ENCODE measurements around the gene BLM.

BLM gene

GRCh38 chr15:90701880-90702630 is 15.1 kb upstream of the BLM start:
- Histone ChIP-seq H3K4me2 (ENCODE audit: low read length) (no peak overlapping the region), H3K79me2 (no peaks in the 10 kb centered on the region), H3K4me1 (no peaks in the 10 kb centered on the region), H3K27me3 (ENCODE audit: control insufficient read depth, insufficient read depth, low read length) (no peaks in the 10 kb centered on the region), H3K9me3 (ENCODE audit: control insufficient read depth, low read length) (no peaks in the 10 kb centered on the region), H2AFZ (no peak overlapping the region), H3K36me3 (ENCODE audit: control insufficient read depth, insufficient read depth, low read length) (no peaks in the 10 kb centered on the region), H3K4me3 (ENCODE audit: low read depth, low read length) (no peak overlapping the region), H3K9ac (no peak overlapping the region), H3K27ac (no peak overlapping the region)
- no peak for TF ChIP-seq CTCF (IDR thresholded peaks at IDR 0.05)

- Histone ChIP-seq H3K9me3 (ENCODE audit: control insufficient read depth, low read length) (no peaks in the 10 kb centered on the region), H3K4me3 (ENCODE audit: low read depth, low read length) (no peak overlapping the region), H3K4me2 (ENCODE audit: low read length) (no peak overlapping the region), H3K27ac (no peak overlapping the region), H3K27me3 (ENCODE audit: control insufficient read depth, insufficient read depth, low read length) (no peaks in the 10 kb centered on the region), H3K79me2 (no peaks in the 10 kb centered on the region), H2AFZ (no peak overlapping the region), H3K9ac (no peak overlapping the region), H3K4me1 (no peaks in the 10 kb centered on the region), H3K36me3 (ENCODE audit: control insufficient read depth, insufficient read depth, low read length) (no peaks in the 10 kb centered on the region)
- TF ChIP-seq CTCF (IDR thresholded peaks at IDR 0.05) = no peak
Measured at GRCh38 chr15:90703455-90703854, 13.7 kb upstream of the BLM start.

GRCh38 chr15:90705212-90705611 is 11.9 kb upstream of the BLM start:
- no peaks in the 10 kb centered on the region for H3K27me3 ChIP-seq (ENCODE audit: control insufficient read depth, insufficient read depth, low read length)
- no peak overlapping the region for H3K4me2 ChIP-seq (ENCODE audit: low read length)
- no peak overlapping the region for H3K4me3 ChIP-seq (ENCODE audit: low read depth, low read length)
- no peaks in the 10 kb centered on the region for H3K4me1 ChIP-seq
- H3K27ac ChIP-seq = no peak overlapping the region
- H3K9me3 ChIP-seq (ENCODE audit: control insufficient read depth, low read length) = no peaks in the 10 kb centered on the region
- H3K36me3 ChIP-seq (ENCODE audit: control insufficient read depth, insufficient read depth, low read length) = no peaks in the 10 kb centered on the region
- no peak for TF ChIP-seq CTCF (IDR thresholded peaks at IDR 0.05)
- H3K9ac ChIP-seq = no peak overlapping the region
- H3K79me2 ChIP-seq = no peaks in the 10 kb centered on the region
- H2AFZ ChIP-seq = no peak overlapping the region

GRCh38 chr15:90706394-90707327 is 10.5 kb upstream of the BLM start:
- no peak overlapping the region for H3K4me2 ChIP-seq (ENCODE audit: low read length)
- no peaks in the 10 kb centered on the region for H3K4me1 ChIP-seq
- H3K36me3 ChIP-seq (ENCODE audit: control insufficient read depth, insufficient read depth, low read length) = no peaks in the 10 kb centered on the region
- H3K9me3 ChIP-seq (ENCODE audit: control insufficient read depth, low read length) = no peaks in the 10 kb centered on the region
- H3K79me2 ChIP-seq = no peaks in the 10 kb centered on the region
- no peak for TF ChIP-seq CTCF (IDR thresholded peaks at IDR 0.05)
- no peak overlapping the region for H3K4me3 ChIP-seq (ENCODE audit: low read depth, low read length)
- no peaks in the 10 kb centered on the region for H3K27me3 ChIP-seq (ENCODE audit: control insufficient read depth, insufficient read depth, low read length)
- no peak overlapping the region for H3K27ac ChIP-seq
- H2AFZ ChIP-seq = no peak overlapping the region
- no peak overlapping the region for H3K9ac ChIP-seq
